GM12878 (cell line): ENCODE data around the gene DLL1. TPM values are rescaled to one million over a fixed set of nuclear protein-coding genes. Genes with fewer than 3 reads are reported as not detected.

Experiments
- ATAC-seq: fragments of 200-7000 bp; cut with Tn5 transposase; 3 replicates; pipeline ENCODE4 v1.9.1; 2020; ENCODE audit warnings: mild to moderate bottlenecking, moderate library complexity
- BruUV-seq: library from RNA; stranded (reverse); fragments of 400-500 nt; replicated peaks from 2 replicates; lab custom pipeline; 2021; lab: Mats Ljungman, UMichigan
- CTCF ChIA-PET: fragments of 300-600 bp; sonication (Branson Sonifier 250); formaldehyde crosslinking; extraction: SDS; loops from one replicate; lab custom pipeline; 2021; ENCODE audit warnings: inconsistent platforms; lab: Yijun Ruan, JAX
- POLR2A ChIA-PET: fragments of 350-600 bp; formaldehyde crosslinking; extraction: SDS; loops from one replicate; lab custom pipeline; 2021; ENCODE audit warnings: inconsistent platforms; lab: Charles Lee
- RAD21 ChIA-PET: fragments of 300-600 bp; sonication (Branson Sonifier 250); formaldehyde crosslinking; loops from one replicate; lab custom pipeline; 2023; ENCODE audit warnings: antibody characterized with exemption; ENCODE audit not compliant: unreplicated experiment; lab: Charles Lee
- SMC1A ChIA-PET: fragments of 300-600 bp; sonication (Branson Sonifier 250); formaldehyde crosslinking; loops from one replicate; lab custom pipeline; 2023; ENCODE audit not compliant: unreplicated experiment, uncharacterized antibody; lab: Charles Lee
- DNase-seq: peaks from one replicate; pipeline ENCODE4 v3.0.0-alpha.2; 2011; ENCODE audit warnings: low read depth, low spot score
- FAIRE-seq: peaks from 3 replicates; lab custom pipeline; 2011; peaks lifted over from hg19 to GRCh38; lab: Jason Lieb, UNC
- H2AFZ ChIP-seq: 2 replicates; pipeline ENCODE4 v1.6.0; 2011; ENCODE audit warnings: low read depth, low read length, control low read depth; ENCODE audit not compliant: control insufficient read depth
- H3K27ac ChIP-seq: 2 replicates; pipeline ENCODE4 v1.5.1; 2011; ENCODE audit warnings: control low read depth; ENCODE audit not compliant: control insufficient read depth, insufficient read depth
- H3K27me3 ChIP-seq, 2 experiments: replicated peaks in 1 of 2; 2 replicates each; pipeline versions ENCODE4 v1.6.0 to v1.6.1; 2011; ENCODE audit warnings: low read length in 1 of 2; ENCODE audit not compliant: control insufficient read depth in 2 of 2, insufficient read depth in 2 of 2
- H3K36me3 ChIP-seq, 2 experiments: 2 replicates each; pipeline ENCODE4 v1.5.1; 2011; ENCODE audit warnings: low read length in 1 of 2; ENCODE audit not compliant: control insufficient read depth in 2 of 2, insufficient read depth in 2 of 2
- H3K4me1 ChIP-seq: 2 replicates; pipeline ENCODE4 v1.6.1; 2011; ENCODE audit warnings: mild to moderate bottlenecking, low read length, moderate library complexity, mixed read lengths; ENCODE audit not compliant: control insufficient read depth, insufficient read depth
- H3K4me2 ChIP-seq: 2 replicates; pipeline ENCODE4 v1.6.0; 2011; ENCODE audit warnings: control low read depth; ENCODE audit not compliant: control insufficient read depth, insufficient read depth
- H3K4me3 ChIP-seq: fragments of 200-600 bp; sonication (generic); 2 replicates; pipeline ENCODE4 v1.5.1; 2016
- H3K79me2 ChIP-seq: 2 replicates; pipeline ENCODE4 v1.6.0; 2011; ENCODE audit warnings: low read length; ENCODE audit not compliant: control insufficient read depth, insufficient read depth
- H3K9ac ChIP-seq: 2 replicates; pipeline ENCODE4 v1.8.0; 2011; ENCODE audit warnings: low read length, control low read depth, mixed read lengths; ENCODE audit not compliant: control insufficient read depth, insufficient read depth
- H3K9me3 ChIP-seq: replicated peaks from 3 replicates; pipeline ENCODE4 v1.5.1; 2011; ENCODE audit warnings: mild to moderate bottlenecking, low read length; ENCODE audit not compliant: control insufficient read depth, insufficient read depth
- H4K20me1 ChIP-seq: 2 replicates; pipeline ENCODE4 v1.6.0; 2011; ENCODE audit not compliant: control insufficient read depth, insufficient read depth
- CEBPB ChIP-seq, 2 experiments: fragments of 150-350 bp in 1 of 2; IDR thresholded peaks; 2 replicates each; pipeline ENCODE4 v1.6.1; 2012 to 2014; ENCODE audit warnings: low read depth in 2 of 2, low read length in 2 of 2, borderline replicate concordance in 1 of 2, inconsistent platforms in 1 of 2
- GABPA ChIP-seq: IDR thresholded peaks from 2 replicates; pipeline ENCODE4 v1.6.1; 2014; ENCODE audit warnings: antibody characterized with exemption, low read depth, mild to moderate bottlenecking, inconsistent platforms
- HDAC6 ChIP-seq: fragments of 200-600 bp; sonication (generic); IDR thresholded peaks from one replicate; pipeline ENCODE4 v1.8.0; 2017; ENCODE audit warnings: antibody characterized with exemption; ENCODE audit not compliant: unreplicated experiment
- MEF2A ChIP-seq: IDR thresholded peaks from 2 replicates; pipeline ENCODE4 v1.6.1; 2011; ENCODE audit warnings: low read depth, mild to moderate bottlenecking, low read length, moderate library complexity; ENCODE audit not compliant: insufficient read depth
- WRNIP1 ChIP-seq: IDR thresholded peaks from 2 replicates; pipeline ENCODE4 v1.6.1; 2011; ENCODE audit warnings: low read depth, low read length, improper control_type of control experiment, borderline replicate concordance
- WGBS: methylation state at CpG from one replicate; pipeline ENCODE4 v1.1.6; 2016; ENCODE audit warnings: low lambda C conversion rate; ENCODE audit not compliant: insufficient replicate concordance, insufficient coverage; ENCODE audit errors: missing lambda C conversion rate; 5-methylcytosine and 5-hydroxymethylcytosine counted together
- in situ Hi-C: fragments of 300-500 bp; cut with MboI; formaldehyde crosslinking; loops from 9 replicates; pipeline ENCODE4 v1.14.3; 2018; ENCODE audit warnings: mixed read lengths
- intact Hi-C: fragments of 100-400 bp; cut with micrococcal nuclease; formaldehyde crosslinking; loops from one replicate; pipeline ENCODE4 v1.14.2; 2022; ENCODE audit not compliant: unreplicated experiment
- polyA plus RNA-seq, 11 experiments: library from polyadenylated mRNA; depleted of rRNA in 4 of 11; unstranded in 6 of 11; stranded (reverse) in 5 of 11; fragments of >200 nt; fragmentation: Nextera tagmentation in 4 of 11; fragmentation: Illumina TruSeq in 1 of 11; extraction: Ambion mirVana in 4 of 11; extraction: Trizol in 1 of 11; gene quantifications; 1 replicate in 1 of 11; 2 replicates in 10 of 11; pipeline versions ENCODE4 v1.2.1 to v1.2.3, GENCODE V29; 2011 to 2016; ENCODE audit warnings: inconsistent platforms in 2 of 11, missing spikeins in 2 of 11, low read depth in 1 of 11
- total RNA-seq, 4 experiments: library from RNA; depleted of rRNA in 3 of 4; stranded (reverse); fragments of >200 nt in 3 of 4; fragmentation: Illumina TruSeq in 1 of 4; extraction: Trizol in 1 of 4; gene quantifications; 2 replicates each; pipeline versions ENCODE4 v1.2.1 to v1.2.3, GENCODE V29; 2013 to 2021
- TF ChIP-seq, protein P1 (sequence below): fragments of 450-650 bp; IDR thresholded peaks from 2 replicates; pipeline ENCODE4 v1.6.1; 2017; ENCODE audit warnings: mild to moderate bottlenecking
- TF ChIP-seq, protein P2 (sequence below): fragments of 450-650 bp; IDR thresholded peaks from 2 replicates; pipeline ENCODE4 v1.6.1; 2016; ENCODE audit warnings: mild to moderate bottlenecking
- TF ChIP-seq, protein P3 (sequence below): fragments of 450-650 bp; formaldehyde crosslinking; IDR thresholded peaks from 2 replicates; pipeline ENCODE4 v1.5.0; 2022; ENCODE audit warnings: mild to moderate bottlenecking, missing genetic modification characterization

DLL1 gene
- total and polyA plus RNA-seq, 10 of the 15 experiments (the other 5 are each of a cell fraction or from before 2014, with no cell fraction given), result 0.02 to 0.80 (median 0.19) TPM

DNA sequence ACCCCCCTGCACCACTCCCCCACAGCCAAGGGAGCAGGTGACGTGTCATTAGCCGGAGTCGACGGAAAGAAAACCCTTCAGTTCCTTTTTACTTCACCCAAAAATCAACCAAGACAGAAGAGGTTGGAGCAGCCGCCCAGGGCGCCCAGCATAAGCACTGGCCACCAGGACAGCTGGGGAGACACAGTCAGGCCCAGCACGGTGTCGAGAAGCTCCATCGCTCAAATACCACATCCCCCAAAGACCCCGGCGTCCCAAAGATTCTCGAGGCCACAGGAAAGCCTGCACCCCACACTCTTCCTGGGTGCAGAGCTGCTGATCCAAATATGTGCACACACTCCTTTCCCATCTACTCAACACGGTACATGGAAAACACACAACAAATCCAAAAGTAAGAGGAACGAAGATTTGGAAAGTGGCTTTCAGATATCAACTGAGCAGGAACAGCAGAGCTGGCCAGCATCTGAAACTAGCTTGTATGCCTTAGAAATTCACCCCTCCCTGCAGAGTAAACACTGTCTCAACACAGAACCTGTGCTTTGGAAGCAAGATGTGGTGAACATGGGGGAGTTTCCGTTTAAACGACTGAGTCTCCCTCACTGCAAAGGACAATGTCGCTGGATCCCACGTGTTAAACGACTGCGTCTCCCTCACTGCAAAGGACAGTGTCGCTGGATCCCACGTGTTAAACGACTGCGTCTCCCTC is 54.6 kb downstream of the DLL1 start:
- FAIRE-seq, result no peak
- TF ChIP-seq, protein P1, sequence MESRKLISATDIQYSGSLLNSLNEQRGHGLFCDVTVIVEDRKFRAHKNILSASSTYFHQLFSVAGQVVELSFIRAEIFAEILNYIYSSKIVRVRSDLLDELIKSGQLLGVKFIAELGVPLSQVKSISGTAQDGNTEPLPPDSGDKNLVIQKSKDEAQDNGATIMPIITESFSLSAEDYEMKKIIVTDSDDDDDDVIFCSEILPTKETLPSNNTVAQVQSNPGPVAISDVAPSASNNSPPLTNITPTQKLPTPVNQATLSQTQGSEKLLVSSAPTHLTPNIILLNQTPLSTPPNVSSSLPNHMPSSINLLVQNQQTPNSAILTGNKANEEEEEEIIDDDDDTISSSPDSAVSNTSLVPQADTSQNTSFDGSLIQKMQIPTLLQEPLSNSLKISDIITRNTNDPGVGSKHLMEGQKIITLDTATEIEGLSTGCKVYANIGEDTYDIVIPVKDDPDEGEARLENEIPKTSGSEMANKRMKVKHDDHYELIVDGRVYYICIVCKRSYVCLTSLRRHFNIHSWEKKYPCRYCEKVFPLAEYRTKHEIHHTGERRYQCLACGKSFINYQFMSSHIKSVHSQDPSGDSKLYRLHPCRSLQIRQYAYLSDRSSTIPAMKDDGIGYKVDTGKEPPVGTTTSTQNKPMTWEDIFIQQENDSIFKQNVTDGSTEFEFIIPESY, result no peak
- Histone ChIP-seq H2AFZ (no peak overlapping the region), H3K4me1 (no peaks in the 10 kb centered on the region), H4K20me1 (no peaks in the 10 kb centered on the region), H3K9ac (no peak overlapping the region), H3K9me3 (no peaks in the 10 kb centered on the region), H3K4me2 (no peak overlapping the region), H3K27ac (no peak overlapping the region), H3K79me2 (no peaks in the 10 kb centered on the region), H3K4me3 (no peak overlapping the region), H3K36me3 (no peaks in the 10 kb centered on the region), H3K27me3 (no peaks in the 10 kb centered on the region)
- BruUV-seq, result no TSS peak
- no peak for ATAC-seq
- WGBS, result 55% methylated on average over 23 of the region's 24 CpGs
- DNase-seq, result no peak
- ChIA-PET RAD21 (no interaction called here), SMC1A (no interaction called here), POLR2A (no interaction called here), CTCF (no interaction called here)
- intact Hi-C loops (no loop called here), in situ Hi-C loops (no loop called here)

DNA sequence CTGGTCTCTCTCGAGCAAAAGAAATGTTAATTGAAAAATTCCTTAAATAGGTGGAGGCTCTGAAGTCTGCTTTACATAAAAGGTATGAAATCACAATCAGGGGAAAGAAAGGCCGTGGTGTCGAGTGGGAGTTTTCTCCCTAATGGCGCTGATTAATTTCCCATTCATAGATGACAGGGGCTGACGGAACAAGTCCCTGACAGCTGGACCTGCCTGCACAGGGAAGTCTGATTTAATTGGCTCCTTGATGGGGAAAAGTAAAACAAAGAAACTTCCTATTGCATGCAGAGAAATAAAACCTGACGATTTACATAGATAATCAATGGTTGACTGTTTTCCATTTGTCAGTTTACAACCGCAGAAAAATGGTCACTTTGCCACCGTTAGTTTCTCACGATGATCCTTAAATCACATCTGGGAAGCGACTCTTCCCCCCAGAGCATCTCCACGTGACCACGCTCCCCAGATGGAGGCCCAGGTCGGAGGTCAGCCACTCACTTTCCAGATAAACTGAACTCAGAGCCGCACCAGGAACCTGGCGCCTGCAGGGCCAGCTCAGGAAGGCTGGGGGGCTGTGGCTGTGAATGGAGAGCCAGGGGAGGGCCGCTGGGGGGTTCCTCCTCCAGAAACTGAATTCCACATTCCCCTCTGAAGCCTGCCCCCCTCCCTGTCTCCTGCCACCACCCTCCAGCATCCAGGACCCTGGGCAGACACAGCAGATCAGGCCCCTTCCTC is 55.3 kb downstream of the DLL1 start:
- Histone ChIP-seq H3K9ac (no peak overlapping the region), H3K4me3 (no peak overlapping the region), H3K9me3 (no peaks in the 10 kb centered on the region), H4K20me1 (no peaks in the 10 kb centered on the region), H3K4me1 (no peaks in the 10 kb centered on the region), H3K27ac (no peak overlapping the region), H3K79me2 (no peaks in the 10 kb centered on the region), H2AFZ (no peak overlapping the region), H3K36me3 (no peaks in the 10 kb centered on the region), H3K27me3 (no peaks in the 10 kb centered on the region), H3K4me2 (no peak overlapping the region)
- FAIRE-seq (no peak), ATAC-seq (no peak), DNase-seq (no peak)
- in situ Hi-C loops (no loop called here), intact Hi-C loops (no loop called here)
- 45% methylated on average over 16 of the region's 16 CpGs for WGBS
- ChIA-PET CTCF (no interaction called here), SMC1A (no interaction called here), RAD21 (no interaction called here), POLR2A (no interaction called here)
- no TSS peak for BruUV-seq
- TF ChIP-seq GABPA (no peak), MEF2A (no peak), CEBPB (IDR thresholded peaks at IDR 0.05; ENCODE audit: borderline replicate concordance in 1 of 2, low read depth in 2 of 2, low read length in 2 of 2) (no peak), WRNIP1 (no peak), HDAC6 (no peak)
- TF ChIP-seq, protein P2, sequence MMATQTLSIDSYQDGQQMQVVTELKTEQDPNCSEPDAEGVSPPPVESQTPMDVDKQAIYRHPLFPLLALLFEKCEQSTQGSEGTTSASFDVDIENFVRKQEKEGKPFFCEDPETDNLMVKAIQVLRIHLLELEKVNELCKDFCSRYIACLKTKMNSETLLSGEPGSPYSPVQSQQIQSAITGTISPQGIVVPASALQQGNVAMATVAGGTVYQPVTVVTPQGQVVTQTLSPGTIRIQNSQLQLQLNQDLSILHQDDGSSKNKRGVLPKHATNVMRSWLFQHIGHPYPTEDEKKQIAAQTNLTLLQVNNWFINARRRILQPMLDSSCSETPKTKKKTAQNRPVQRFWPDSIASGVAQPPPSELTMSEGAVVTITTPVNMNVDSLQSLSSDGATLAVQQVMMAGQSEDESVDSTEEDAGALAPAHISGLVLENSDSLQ, result no peak
- TF ChIP-seq, protein P3, sequence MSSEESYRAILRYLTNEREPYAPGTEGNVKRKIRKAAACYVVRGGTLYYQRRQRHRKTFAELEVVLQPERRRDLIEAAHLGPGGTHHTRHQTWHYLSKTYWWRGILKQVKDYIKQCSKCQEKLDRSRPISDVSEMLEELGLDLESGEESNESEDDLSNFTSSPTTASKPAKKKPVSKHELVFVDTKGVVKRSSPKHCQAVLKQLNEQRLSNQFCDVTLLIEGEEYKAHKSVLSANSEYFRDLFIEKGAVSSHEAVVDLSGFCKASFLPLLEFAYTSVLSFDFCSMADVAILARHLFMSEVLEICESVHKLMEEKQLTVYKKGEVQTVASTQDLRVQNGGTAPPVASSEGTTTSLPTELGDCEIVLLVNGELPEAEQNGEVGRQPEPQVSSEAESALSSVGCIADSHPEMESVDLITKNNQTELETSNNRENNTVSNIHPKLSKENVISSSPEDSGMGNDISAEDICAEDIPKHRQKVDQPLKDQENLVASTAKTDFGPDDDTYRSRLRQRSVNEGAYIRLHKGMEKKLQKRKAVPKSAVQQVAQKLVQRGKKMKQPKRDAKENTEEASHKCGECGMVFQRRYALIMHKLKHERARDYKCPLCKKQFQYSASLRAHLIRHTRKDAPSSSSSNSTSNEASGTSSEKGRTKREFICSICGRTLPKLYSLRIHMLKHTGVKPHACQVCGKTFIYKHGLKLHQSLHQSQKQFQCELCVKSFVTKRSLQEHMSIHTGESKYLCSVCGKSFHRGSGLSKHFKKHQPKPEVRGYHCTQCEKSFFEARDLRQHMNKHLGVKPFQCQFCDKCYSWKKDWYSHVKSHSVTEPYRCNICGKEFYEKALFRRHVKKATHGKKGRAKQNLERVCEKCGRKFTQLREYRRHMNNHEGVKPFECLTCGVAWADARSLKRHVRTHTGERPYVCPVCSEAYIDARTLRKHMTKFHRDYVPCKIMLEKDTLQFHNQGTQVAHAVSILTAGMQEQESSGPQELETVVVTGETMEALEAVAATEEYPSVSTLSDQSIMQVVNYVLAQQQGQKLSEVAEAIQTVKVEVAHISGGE (CRISPR knock-in tag), result no peak
